GM12892 (cell line): ENCODE results near the gene IQGAP1.

Source experiments
- POLR2A ChIP-seq: IDR thresholded peaks from 2 replicates; pipeline ENCODE4 v1.6.1; 2011; ENCODE audit warnings: low read depth, low read length, control low read depth
- POLR2AphosphoS5 ChIP-seq: IDR thresholded peaks from 2 replicates; pipeline ENCODE4 v1.6.1; 2011; ENCODE audit warnings: low read depth, low read length, control low read depth
- TAF1 ChIP-seq: IDR thresholded peaks from 2 replicates; pipeline ENCODE4 v1.6.1; 2011; ENCODE audit warnings: low read depth, mild to moderate bottlenecking, control low read depth, low read length, borderline replicate concordance

DNA sequence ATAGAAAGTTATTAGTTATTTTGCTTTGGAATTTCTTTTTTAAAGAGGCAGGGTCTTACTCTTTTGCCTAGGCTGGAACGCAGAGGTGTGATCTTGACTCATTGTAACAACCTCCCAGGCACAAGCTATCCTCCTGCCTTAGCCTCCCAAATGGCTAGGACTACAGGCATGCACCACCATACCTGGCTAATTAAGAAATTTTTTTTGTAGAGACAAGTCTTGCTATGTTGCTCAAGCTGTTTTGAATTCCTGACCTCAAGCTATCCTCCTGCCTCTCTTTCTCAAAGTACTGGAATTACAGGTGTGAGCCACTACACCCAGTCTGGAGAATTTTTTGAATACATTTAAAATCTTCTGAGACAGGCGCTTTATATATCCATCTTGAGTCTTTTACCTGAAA is 49.5 kb downstream of the IQGAP1 start:
- TF ChIP-seq POLR2A (no peak), TAF1 (no peak), POLR2AphosphoS5 (no peak)
